SU-DHL-6 (cell line): ENCODE measurements around the gene NELL1.

ENCODE experiments used
- CTCF ChIP-seq: fragments of 200-600 bp; sonication (generic); IDR thresholded peaks from one replicate; pipeline ENCODE4 v1.5.1; 2017; ENCODE audit warnings: antibody characterized with exemption, mild to moderate bottlenecking, low read length, moderate library complexity; ENCODE audit not compliant: insufficient read depth, poor library complexity, severe bottlenecking
- EZH2phosphoT487 ChIP-seq: fragments of 200-600 bp; sonication (generic), shearing (Covaris generic); conservative IDR thresholded peaks from 2 replicates; pipeline ENCODE4 v1.6.1; 2018; ENCODE audit warnings: mild to moderate bottlenecking, antibody characterized with exemption, low read length, moderate library complexity, mixed read lengths

- TF ChIP-seq CTCF, result no peak
- TF ChIP-seq EZH2phosphoT487, result no peak
Observed at GRCh38 chr11:20962581-20962980, 293.2 kb downstream of the NELL1 start.
